CD4-positive, alpha-beta T cell treated with Interleukin-15 for 1 hour (primary cell): ENCODE data around the gene LRRC47.
"Not testable (repeated sequence)": the region's sequence is repeated elsewhere in the genome, so short reads cannot be mapped to it uniquely, and the experiment has no call there.

Experiments
- DNase-seq: peaks from one replicate; pipeline ENCODE4 v3.0.0-alpha.2; 2020

Gene LRRC47

GRCh38 chr1:3814771-3815561 lies 18.7 kb upstream of the LRRC47 start:
- peak; percentile 0 for DNase-seq

- DNase-seq = peak; percentile 1
Observed at GRCh38 chr1:3814065-3814464, 17.8 kb upstream of the LRRC47 start.

GRCh38 chr1:3811595-3811911 lies 15.3 kb upstream of the LRRC47 start:
- no peak for DNase-seq

GRCh38 chr1:3810149-3810761 lies 14.0 kb upstream of the LRRC47 start:
- DNase-seq = not testable (repeated sequence)

- DNase-seq = no peak
Observed at GRCh38 chr1:3809680-3810079, 13.4 kb upstream of the LRRC47 start.

GRCh38 chr1:3807769-3808168 lies 11.5 kb upstream of the LRRC47 start:
- DNase-seq = no peak

GRCh38 chr1:3805038-3805437 lies 8.7 kb upstream of the LRRC47 start:
- DNase-seq = no peak

- not testable (repeated sequence) for DNase-seq
Observed at GRCh38 chr1:3804627-3804944, 8.3 kb upstream of the LRRC47 start.

- DNase-seq = no peak
Observed at GRCh38 chr1:3803905-3804626, 7.8 kb upstream of the LRRC47 start.

- DNase-seq = not testable (repeated sequence)
Observed at GRCh38 chr1:3800795-3801194, 4.5 kb upstream of the LRRC47 start.

GRCh38 chr1:3799976-3800685 lies 3.8 kb upstream of the LRRC47 start:
- no peak for DNase-seq

GRCh38 chr1:3795453-3796214 lies 664 bp downstream of the LRRC47 start:
- DNase-seq = no peak

- no peak for DNase-seq
Observed at GRCh38 chr1:3790952-3791351, 5.3 kb downstream of the LRRC47 start.

- DNase-seq = no peak
Observed at GRCh38 chr1:3790500-3790923, 5.8 kb downstream of the LRRC47 start.

GRCh38 chr1:3789421-3790300 lies 6.6 kb downstream of the LRRC47 start:
- no peak for DNase-seq

GRCh38 chr1:3788756-3789420 lies 7.4 kb downstream of the LRRC47 start:
- DNase-seq = no peak

- DNase-seq = no peak
Observed at GRCh38 chr1:3787745-3788605, 8.3 kb downstream of the LRRC47 start.

GRCh38 chr1:3787349-3787715 lies 9.0 kb downstream of the LRRC47 start:
- DNase-seq = peak; percentile 30

- DNase-seq = no peak
Observed at GRCh38 chr1:3786468-3787348, 9.6 kb downstream of the LRRC47 start.
